ENCODE results near the gene CSN1S1.

The CSN1S1 gene

DNA sequence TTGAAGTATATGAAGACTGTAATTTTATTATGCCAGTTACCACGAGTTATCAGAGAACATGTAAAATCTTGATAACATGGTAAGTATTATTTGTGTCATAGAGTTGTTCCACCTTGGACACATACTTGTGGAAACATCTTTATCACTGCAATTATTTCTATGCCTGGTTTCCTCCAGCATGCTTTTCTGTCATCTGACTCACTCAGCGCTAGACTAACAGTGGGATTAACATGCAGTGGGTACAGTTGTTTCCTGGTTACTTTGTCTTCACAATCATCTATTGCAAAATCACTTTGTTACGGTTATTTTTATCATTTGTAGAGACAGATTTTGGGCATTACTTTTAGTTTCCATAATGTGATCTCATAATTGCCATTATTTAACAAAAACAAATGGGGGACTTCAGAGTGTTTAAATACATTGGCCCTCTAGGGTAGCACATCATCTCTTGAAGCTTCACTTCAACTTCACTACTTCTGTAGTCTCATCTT is 64.7 kb downstream of the CSN1S1 start, which contains the start of gene STATH:
Gene STATH, plus strand, starts transcription at position 441 of the 491 bp plus-strand sequence. CDS start 2,472 bp downstream, outside the sequence.
- no peak for DNase-seq

Data from NCI-H2081 (cell line).